ENCODE data around the gene DLGAP1. TPM values are rescaled to one million over a fixed set of nuclear protein-coding genes. Genes with fewer than 3 reads are reported as not detected.
A peak's percentile ranks its signal among the peaks of the same experiment; 100 is the strongest.
"Not testable (repeated sequence)": the region's sequence is repeated elsewhere in the genome, so short reads cannot be mapped to it uniquely, and the experiment has no call there.

Gene DLGAP1
- total RNA-seq, 1 experiment from 2014 or later = 0.46 TPM

DNA sequence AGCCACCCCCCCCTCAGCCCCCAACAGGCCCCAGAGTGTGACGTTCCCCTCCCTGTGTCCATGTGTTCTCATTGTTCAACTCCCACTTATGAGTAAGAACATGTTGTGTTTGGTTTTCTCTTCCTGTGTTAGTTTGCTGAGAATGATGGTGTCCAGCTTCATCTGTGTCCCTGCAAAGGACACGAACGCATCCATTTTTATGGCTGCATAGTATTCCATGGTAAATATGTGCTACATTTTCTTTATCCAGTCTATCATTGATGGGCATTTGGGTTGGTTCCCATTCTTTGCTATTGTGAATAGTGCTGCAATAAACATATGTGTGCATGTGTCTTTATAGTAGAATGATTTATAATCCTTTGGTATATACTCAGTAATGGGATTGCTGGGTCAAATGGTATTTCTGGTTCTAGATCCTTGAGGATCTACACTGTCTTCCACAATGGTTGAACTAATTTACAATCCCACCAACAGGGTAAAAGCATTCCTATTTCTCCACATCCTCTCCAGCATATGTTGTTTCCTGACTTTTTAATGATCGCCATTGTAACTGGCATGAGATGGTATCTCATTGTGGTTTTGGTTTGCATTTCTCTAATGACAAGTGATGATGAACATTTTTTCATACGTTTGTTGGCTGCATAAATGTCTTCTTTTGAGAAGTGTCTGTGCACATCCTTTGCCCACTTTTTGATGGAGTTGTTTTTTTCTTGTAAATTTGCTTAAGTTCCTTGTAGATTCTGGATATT, 760.9 kb downstream of the DLGAP1 start:
- DNase-seq (ENCODE audit: low read depth) = not testable (repeated sequence)

DNA sequence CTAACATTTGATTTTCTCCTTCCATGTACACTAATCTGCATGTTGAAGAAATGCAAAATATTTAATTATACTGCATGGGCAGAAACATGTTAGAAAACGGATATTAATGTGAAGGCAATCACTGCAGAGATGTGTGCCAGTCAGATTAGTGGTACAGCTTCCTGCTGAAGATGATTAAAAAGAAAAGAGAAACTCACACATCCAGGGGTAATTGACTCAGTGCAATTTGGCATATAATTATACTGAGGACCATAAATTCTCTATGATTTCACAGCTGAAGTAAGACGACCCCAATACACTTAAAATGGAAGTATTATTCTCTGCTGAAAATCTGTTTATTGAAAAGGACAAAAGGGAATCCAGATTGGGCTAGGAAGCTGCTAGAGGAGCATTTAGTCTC, 761.7 kb downstream of the DLGAP1 start:
- no peak for DNase-seq (ENCODE audit: low read depth)

DNA sequence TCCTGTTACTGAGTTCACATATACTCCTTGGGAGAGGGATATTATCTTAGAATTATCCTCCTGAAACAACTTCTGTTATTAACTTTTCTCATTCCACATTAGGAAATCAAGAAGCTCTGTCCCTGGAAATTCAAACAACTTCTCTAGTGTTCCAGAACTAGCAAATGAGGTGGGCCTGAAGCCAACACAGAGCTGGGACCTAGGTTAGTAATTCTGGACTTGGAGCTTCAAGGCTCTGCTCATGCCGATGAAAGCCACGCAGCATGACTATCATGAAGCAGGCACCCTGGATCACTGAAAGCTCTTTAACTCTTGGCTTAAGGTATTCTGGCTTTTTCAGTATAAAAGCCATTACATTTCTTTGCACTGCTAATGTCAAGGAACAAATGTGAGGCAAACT, 762.4 kb downstream of the DLGAP1 start:
- no peak for DNase-seq (ENCODE audit: low read depth)

DNA sequence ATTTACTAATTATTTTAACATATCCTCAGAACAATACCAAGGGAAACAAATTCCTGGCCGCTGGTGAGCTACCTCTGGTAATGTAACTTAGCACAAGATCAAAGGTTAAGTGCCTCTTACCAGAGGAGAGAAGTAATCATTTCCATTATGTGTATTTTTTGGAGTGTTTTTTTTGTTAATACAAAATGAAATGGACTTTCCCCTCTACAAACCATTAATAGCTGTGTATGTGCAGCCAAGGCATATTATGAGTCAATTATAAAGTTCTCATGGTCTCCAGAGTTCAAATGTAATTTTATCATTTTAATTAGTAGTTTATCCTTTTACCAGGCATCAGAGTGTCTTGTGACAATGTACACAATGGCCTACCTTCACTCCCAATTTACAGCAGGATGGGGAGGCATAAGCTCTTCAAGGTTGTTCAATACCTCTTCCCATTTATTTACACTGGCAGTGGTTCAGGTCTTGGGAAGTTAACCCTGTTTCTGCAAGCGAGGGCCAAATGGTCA, 762.9 kb downstream of the DLGAP1 start:
- DNase-seq (ENCODE audit: low read depth) = no peak

DNA sequence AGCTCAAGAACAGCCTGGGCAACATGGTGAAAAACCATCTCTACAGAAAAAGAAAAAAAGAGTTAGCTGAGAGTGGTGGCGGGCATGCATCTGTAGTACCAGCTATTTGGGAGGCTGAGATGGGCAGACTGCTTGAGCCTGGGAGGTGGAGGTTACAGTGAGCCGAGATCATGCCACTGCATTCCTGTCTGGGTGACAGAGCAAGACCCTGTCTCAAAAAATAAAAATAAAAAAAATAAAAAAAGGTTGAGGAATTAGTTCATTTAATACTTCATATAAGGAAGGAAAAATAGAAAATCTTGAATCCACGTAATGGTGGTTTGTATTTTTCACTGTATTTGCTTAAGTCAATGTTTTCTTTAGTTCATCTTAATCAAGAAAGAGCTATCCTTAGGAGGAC, 763.4 kb downstream of the DLGAP1 start:
- DNase-seq (ENCODE audit: low read depth) = no peak

DNA sequence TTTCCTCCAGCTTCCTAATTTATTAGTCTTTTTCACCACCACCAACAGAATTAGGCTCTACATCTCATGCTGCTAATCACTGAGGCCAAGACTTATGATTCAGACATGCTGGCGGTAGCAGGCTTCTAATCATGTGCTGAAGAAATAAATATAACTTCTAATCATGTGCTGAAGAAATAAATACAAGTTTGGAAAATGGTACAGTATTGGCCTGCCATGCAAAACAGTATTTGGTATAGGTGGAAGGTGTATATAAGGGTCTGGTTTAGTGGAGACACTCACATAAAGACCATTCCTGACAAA, 764.4 kb downstream of the DLGAP1 start:
- DNase-seq (ENCODE audit: low read depth) = no peak

DNA sequence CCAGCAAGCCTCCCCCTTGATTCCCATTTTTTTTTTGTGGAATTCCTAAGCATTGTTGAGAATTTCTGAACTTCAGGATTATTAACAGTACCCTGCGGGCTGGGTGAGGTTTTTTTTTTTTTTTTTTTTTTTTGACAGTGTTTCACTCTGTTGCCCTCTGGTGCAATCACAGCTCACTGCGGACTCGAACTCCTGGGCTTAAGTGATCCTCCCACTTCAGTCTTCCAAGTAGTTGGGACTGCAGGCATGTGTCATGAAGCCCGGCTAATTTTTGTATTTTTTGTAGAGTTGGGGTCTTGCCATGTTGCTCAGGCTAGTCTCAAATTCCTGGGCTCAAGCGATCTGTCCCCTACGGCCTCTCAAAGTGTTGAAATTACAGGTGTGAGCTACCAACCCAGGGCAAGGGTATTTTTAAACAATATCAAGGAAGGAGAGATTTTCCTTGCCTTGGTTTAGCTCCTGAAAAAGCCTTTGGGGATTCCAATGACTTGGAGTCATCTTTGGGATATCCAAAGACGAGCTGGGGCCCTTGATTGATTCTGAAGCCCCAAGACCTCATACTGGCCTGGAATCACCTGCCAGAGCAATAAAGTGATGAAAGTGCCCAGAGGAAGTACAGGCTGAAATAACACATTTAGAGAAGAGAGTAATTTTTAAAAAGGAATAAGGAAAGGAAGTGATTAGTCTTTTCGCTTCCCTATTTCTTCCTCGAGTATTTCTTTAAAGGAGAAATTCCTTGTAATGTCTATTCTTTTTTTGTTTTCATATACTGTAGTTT, 764.9 kb downstream of the DLGAP1 start:
- no peak for DNase-seq (ENCODE audit: low read depth)

DNA sequence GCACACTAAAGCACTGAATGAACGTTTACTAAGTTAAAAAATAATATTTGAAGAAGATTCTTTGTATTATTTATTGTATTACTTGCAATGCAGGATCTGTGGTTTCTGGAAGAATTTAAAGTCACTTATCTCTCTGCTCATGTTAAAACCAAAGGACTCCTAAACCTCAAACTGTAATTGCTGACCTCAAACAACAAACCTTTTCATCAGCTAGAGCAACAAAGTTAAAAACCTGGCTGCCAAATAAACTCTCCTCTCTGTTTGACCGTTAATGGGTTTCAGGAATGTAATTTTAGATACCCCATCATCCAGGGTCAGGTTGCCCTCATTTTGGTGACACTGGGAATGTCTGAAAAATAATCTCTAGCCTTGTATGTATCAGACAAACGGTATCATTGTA, 766.0 kb downstream of the DLGAP1 start:
- peak; percentile 26 for DNase-seq (ENCODE audit: low read depth)

DNA sequence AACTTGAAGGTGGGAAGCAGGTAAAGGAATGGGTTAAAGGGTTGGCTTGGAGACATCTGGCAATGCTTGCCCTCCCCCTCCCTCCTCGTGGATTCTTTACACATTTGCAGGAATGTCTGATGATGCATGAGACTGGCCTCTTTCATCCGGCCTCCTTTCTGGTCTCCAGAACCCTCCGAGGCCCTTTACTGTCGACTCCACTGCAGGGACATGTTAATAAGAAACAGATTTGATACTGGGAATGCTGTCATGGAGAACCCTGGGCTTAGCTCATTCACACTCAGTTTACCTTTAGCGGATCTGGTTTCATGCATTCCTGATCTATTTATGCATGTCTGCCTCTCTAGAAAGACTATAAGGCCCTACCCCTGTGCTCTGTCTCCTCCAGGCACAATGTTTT, 766.4 kb downstream of the DLGAP1 start:
- DNase-seq (ENCODE audit: low read depth) = peak; percentile 64

DNA sequence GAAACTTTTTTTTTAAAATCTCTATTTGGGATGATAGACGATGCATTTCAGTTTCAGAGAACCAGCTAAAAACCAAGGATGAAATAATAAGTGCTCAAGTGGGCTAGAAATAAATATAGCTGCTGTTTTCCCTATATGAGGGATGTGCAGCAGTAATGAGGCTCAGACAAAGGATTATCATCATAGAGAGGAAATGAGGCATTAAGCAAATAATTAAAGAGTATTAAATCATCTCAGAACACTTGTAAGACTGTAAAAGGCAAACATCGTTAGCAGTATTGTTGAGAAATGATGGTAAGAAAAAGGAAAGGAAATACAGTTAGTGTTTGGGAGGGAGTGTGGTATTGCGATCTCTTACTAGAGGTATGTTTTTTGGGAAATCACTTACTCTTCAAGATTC, 771.6 kb downstream of the DLGAP1 start:
- no peak for DNase-seq (ENCODE audit: low read depth)

DNA sequence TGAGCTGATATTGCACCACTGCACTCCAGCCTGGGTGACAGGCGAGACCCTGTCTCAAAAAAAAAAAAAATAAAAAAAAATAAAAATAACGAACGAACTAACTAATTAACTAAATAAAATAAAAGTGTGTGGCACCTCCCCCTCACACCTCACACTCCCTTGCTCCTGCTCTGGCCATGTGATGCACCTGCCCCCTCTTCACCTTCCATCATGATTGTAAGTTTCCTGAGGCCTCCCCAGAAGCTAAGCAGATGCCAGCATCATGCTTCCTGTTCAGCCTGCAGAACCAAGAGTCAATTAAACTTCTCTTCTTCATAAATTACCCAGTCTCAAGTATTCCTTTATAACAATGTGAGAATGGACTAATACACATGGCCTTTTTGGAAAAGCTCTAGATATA, 773.0 kb downstream of the DLGAP1 start:
- no peak for DNase-seq (ENCODE audit: low read depth)

DNA sequence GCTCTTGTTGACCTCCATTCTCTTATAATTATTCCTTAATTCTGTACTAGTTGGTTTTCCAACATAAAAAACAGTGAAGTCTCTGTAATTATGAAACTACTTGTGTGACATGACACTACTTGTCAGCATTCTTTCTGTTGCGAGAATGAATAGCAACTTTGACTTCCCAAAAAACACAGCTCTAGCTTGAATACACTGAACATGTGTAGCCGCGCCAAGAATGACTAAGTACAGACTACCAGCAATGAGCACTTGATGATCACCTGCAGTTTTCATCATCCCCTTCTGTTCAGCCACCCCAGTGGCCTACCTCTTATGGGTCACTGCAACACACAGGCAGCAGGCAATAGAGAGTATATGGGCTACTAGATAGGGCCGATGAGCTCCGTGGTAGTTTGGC, 775.9 kb downstream of the DLGAP1 start:
- DNase-seq (ENCODE audit: low read depth) = no peak

DNA sequence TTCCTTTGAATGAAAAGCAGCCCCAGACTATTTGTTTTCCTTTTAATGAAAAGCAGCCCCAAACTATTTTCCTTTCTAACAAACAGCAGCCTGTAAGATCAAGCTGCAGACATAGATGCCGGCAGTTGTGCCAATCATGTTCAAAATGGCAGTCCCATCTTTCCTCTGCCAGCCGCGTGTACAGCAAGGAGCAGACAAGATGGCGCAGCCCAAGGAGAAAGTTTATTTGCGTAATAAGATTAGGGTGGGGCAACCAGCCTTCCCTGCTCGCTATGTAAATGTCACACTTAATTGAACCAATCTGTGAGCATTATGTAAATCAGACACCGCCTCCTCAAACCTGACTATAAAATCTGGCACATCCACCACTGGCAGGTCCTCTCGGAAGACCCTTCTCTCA, 779.1 kb downstream of the DLGAP1 start:
- DNase-seq (ENCODE audit: low read depth) = no peak

DNA sequence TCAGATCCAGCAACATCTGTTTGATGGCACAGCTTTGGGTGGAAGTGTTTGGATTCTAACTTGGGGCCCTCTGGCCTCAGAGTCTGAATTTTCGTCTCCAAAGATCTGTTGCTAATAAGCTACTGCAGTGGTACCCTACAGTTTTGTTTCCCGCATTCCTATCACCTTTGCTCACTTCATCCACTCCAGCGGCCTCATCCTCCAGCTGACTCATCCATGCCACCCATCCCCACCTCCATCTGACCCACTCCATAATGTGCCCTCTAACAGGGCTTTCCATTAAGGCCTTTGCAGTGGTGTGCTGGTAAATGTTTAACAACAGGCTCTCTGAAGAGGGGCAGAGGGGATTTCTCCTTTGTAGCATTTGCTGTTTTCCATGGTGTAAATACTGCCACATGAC, 779.7 kb downstream of the DLGAP1 start:
- DNase-seq (ENCODE audit: low read depth) = no peak

DNA sequence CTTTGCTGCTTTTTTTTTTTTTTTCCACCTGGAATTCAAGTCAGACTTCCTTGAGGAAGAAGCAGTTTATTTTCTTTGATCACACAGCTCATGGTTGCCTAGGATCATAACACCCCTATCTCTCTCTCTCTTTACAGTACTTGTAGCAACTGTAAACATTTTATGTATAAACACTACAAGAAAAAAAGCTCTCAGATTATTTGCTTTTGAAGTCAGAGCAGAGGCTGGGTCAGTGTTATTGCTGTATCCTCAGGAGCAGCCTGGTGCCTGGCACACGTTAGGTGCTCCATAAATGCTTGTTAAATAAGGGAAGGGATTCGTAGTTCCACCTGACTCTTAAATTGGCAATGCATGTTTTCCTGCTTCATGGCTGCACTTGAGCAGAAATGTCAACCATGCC, 783.9 kb downstream of the DLGAP1 start:
- DNase-seq (ENCODE audit: low read depth) = no peak

DNA sequence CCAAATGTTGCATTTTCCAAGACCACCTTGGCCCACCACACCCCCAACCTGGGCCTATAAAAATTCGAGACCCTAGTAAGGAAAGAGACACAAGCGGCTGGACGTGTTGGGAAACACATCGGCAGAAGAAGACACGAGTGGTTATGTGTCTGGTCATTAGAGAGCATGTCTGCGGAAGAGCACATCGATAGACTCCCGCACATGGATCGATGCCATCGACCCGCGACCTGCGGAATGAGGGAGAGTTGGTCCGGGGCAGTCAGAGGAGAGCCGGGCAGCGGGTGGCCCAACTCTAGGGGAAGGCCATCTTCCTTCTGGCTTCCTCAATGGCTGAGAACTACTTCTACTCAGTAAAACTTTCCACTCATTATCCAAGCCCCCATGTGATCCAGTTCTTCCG, 785.7 kb downstream of the DLGAP1 start:
- DNase-seq (ENCODE audit: low read depth) = no peak

DNA sequence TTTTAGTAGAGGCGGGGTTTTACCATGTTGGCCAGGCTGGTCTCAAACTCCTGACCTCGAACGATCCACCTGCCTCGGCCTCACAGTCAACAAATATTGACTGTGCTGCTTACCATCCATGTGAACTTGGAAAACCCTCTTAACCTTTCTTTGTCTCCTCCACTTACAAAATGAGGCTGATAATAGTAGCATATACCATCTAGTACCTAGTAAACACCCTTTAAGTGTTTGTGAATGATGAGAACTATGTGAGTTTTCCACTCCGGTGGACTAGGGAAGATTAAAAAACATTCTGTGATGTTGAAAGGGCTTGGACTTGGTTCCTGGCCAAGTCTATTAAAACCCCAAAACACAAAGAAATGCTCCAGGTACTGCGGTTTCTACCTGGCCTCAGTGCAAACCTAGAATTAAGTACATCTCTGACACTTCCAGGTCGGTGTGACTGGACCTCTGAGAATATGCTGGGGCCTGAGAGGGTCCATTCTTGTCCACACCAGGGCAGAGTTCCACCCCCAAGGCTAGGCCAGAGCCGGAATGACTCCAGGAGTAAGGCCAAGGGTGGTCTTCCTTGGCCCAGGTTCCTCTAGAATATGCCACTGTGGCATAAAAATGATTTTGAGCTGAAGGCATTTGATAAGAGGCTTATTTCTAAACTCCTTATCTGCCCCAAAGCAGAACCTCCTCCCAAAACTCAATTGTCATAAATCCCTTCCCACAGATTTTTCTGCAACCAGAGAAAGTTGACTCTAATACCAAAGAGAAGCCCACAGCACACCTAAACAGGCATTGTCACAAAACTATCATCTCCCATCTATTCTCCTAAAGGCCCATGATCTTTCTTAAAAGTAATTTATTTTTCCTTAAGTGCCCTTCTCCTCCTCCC, 787.6 kb downstream of the DLGAP1 start:
- DNase-seq (ENCODE audit: low read depth) = no peak

DNA sequence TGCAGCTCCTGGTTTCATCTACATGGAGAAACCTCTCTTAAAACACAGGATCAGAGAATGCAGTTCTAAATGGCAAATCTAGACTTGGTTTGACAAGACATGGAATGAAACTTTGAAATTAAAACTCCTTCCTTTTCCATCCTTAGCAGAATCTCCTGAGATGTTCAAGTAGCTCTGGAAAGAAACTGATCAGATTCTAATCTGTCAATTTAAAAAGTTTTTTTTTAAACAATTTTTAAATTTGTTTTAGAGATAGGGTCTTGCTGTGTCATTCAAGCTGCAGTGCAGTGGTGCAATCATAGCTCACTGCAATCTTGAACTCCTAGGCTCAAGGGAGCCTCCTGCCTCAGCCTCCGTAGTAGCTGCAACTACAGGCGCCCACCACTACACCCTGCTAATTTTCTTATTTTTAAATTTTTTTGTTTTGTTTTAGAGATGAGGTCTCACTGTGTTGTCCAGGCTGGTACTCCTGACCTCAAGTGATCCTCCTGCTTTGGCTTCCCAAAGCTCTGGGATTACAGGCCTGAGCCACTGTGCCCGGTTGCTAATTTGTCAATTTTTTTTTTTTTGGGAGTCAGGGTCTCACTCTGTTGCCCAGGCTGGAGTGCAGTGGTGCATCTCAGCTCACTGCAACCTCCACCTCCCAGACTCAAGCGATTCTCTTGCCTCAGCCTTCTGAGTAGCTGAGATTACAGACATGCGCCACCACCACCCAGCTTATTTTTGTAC, 788.4 kb downstream of the DLGAP1 start:
- DNase-seq (ENCODE audit: low read depth) = no peak

DNA sequence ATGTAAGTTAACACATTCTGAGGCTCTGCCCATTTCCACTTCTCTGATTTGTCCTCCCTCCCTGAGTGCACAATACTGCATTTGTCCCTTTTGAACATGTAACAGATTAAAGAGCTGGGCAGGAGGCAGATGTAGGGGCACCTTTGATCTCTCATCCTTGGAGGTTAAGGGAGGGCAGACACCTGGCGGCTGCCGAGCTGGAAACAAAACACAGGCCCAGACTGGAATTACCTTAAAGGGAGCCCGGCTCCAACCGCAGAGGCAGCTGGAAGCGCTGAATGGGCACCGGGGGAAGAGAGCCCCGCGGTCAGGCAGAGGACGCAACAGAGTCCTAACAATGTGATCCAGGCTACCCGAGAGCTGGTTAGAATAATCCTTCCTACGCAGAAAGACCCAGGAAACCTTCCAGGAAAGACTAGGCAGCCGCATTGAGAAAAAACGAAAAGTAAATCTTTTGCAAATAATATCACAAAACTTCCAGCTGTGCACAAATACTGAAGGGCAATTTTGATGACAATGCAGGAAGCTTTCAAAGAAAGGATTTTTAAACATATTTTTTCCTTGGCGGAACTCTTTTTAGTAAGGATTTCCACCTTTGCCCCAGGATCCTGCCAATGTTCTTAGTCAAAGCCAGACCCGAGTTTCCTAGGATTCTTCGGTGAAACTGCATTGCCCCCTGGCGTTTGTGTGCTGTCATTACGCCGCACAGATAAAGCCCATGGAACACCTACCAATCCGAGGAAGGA, 789.2 kb downstream of the DLGAP1 start:
- DNase-seq (ENCODE audit: low read depth) = peak; percentile 86

DNA sequence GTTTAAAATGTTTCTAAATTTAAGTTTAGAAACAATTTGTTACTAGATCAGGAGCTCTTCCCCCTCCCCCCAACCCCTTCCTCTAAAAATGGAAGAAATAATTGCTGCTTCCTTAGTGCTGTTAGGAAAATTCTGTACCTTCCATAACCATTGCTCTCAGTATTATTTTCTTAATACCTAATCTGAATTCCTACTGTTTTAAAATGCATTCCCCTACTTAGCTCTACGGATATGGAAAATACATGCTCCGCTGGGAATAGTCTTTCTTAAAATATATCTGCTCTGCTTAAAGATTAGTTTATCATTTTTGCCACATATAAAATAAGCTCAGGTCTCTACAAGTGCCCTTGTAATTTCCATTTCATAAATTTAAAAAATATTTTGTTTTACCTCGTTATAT, 789.9 kb downstream of the DLGAP1 start:
- no peak for DNase-seq (ENCODE audit: low read depth)

Data from LHCN-M2 (cell line).